ENCODE measurements around the gene P2RY2.

DNA sequence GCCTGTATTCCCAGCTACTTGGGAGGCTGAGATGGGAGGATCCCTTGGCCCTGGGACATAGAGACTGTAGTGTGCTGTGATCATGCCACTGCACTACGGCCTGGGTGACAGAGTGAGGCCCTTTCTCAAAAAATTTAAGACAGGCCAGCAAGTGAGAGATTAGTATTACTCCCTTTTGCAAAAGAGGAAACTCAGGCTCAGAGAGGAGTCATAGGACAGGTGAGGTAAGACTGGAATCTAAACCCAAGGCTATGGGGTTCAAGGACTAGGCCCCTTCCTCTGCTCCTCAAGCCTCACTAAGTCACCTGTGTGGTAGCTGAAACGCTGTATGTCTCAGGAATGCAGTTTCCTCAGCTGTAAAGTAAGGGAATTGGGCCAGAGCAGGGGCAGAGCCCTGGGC is 1.6 kb upstream of the P2RY2 start:
- no peak for TF ChIP-seq TCF7L2 (IDR thresholded peaks at IDR 0.05; ENCODE audit: borderline replicate concordance, extremely low read depth, insufficient read depth, insufficient read length)
- TF ChIP-seq POLR2A (IDR thresholded peaks at IDR 0.05; ENCODE audit: borderline replicate concordance, extremely low read depth, insufficient read depth, insufficient read length) = no peak
- no peak for TF ChIP-seq SP1 (IDR thresholded peaks at IDR 0.05; ENCODE audit: low read depth)
- TF ChIP-seq, protein P1, sequence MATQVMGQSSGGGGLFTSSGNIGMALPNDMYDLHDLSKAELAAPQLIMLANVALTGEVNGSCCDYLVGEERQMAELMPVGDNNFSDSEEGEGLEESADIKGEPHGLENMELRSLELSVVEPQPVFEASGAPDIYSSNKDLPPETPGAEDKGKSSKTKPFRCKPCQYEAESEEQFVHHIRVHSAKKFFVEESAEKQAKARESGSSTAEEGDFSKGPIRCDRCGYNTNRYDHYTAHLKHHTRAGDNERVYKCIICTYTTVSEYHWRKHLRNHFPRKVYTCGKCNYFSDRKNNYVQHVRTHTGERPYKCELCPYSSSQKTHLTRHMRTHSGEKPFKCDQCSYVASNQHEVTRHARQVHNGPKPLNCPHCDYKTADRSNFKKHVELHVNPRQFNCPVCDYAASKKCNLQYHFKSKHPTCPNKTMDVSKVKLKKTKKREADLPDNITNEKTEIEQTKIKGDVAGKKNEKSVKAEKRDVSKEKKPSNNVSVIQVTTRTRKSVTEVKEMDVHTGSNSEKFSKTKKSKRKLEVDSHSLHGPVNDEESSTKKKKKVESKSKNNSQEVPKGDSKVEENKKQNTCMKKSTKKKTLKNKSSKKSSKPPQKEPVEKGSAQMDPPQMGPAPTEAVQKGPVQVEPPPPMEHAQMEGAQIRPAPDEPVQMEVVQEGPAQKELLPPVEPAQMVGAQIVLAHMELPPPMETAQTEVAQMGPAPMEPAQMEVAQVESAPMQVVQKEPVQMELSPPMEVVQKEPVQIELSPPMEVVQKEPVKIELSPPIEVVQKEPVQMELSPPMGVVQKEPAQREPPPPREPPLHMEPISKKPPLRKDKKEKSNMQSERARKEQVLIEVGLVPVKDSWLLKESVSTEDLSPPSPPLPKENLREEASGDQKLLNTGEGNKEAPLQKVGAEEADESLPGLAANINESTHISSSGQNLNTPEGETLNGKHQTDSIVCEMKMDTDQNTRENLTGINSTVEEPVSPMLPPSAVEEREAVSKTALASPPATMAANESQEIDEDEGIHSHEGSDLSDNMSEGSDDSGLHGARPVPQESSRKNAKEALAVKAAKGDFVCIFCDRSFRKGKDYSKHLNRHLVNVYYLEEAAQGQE (IDR thresholded peaks at IDR 0.05; ENCODE audit: low read depth) = no peak

All from HCT116 (cell line).